GM18951 (cell line): Measurements from ENCODE around the gene RPGRIP1L.

Source experiments
- POLR2A ChIP-seq: IDR thresholded peaks from 4 replicates; pipeline ENCODE4 v1.6.1; 2011; ENCODE audit warnings: mild to moderate bottlenecking; ENCODE audit not compliant: insufficient read length, insufficient read depth; ENCODE audit errors: extremely low read depth
- in situ Hi-C: fragments of 300-500 bp; cut with MboI; formaldehyde crosslinking; loops from one replicate; pipeline ENCODE4 v1.12.0; 2022; ENCODE audit warnings: low sequenced_read_pairs, mixed read lengths, inconsistent platforms; ENCODE audit not compliant: unreplicated experiment

RPGRIP1L gene

DNA sequence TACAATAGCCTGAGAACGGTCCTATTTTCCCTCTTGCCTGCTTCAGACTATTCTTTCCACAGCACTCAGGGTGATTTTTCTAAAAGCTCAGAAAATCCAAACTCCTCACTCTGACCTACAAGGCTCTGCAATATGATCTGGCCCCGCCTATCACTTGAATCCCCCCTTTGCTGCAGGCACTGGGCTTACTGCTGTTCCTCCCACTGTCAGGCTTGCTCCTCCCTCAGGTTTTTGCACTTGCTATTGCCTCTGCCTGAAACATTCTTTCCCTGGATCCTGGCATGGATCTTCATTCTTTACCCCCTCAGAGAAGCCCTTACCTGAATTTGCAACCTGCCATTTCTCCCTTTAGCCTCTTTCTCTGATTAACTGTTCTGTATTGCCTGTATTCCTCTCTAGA lies 52.3 kb downstream of the RPGRIP1L start:
- in situ Hi-C loops: no loop called here
- no peak for TF ChIP-seq POLR2A

DNA sequence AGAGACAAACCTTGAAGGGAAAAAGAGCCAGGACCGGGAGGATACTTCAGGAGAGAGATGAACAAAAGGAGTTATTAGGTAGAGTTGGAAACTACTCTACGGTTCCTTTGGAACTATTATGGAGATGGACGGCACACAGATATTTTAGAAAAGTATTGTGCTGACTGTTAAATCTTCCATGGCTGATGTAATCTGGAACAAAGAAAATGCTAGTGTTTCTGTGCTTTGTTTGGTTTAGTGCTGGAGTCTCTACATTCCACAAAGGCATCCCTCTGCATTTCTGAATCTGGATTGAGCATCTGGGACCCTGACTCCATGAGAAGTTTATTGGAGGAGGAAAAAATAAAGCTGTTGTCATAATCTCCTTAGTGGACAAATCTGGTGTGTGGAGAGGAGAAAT lies 57.2 kb downstream of the RPGRIP1L start:
- TF ChIP-seq POLR2A: no peak

DNA sequence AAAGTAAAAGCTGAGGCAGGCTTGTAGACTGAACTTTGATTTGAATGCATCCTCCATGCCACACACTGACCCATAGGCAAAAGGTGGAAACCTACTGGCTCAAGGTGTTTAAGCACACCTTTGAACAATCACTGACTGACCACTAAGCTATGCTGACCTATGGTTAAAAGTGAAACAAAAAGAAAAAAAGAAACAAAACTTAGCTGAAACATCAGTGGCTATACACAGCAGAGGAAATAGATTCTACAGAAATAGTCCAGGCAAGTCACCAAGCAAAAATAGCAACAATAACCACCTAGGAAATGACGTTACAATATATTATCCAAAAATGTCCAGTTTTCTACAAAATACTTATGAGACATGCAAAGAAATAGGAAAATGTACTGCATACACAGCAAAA lies 60.2 kb downstream of the RPGRIP1L start:
- in situ Hi-C loops: no loop called here
- TF ChIP-seq POLR2A: no peak

More for the DNA sequence above, 57.2 kb downstream of the RPGRIP1L start:
- in situ Hi-C loops: no loop called here

DNA sequence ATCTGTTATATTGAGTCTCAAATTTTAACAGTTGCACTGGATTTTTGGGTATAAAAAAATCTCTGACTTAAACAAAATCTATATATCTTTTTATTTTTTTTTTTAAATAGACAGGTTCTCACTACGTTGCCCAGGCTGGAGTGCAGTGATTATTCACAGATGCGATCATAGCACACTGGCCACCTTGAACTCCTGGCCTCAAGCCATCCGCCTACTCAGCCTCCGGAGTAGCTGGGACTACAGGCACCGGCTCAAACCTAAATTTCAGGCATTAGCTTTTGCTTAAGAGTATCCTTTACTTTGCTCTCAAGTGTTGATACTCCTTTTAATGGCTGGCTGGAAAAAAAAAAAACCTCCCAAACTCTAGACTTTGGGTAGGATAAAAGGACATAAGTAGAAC lies 61.6 kb downstream of the RPGRIP1L start:
- in situ Hi-C loops: no loop called here
- no peak for TF ChIP-seq POLR2A

DNA sequence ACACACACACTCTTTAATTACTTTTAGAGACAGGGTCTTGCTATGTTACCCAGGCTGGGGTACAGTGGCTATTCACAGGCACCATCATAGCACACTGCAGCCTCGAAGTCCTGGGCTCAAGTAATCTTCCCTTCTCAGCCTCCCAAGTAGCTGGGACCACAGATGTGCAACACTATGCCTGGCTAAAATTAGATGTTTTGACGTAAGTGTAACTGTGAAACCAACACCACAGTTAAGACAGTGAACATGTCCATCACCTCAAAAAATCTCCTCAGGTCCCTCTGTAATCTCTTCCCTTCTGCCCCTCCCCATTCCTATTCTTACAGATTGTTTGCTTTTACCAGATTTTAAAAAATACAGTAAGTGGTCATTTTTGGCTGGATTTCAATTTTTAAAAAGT lies 66.7 kb downstream of the RPGRIP1L start:
- in situ Hi-C loops: no loop called here
- no peak for TF ChIP-seq POLR2A

DNA sequence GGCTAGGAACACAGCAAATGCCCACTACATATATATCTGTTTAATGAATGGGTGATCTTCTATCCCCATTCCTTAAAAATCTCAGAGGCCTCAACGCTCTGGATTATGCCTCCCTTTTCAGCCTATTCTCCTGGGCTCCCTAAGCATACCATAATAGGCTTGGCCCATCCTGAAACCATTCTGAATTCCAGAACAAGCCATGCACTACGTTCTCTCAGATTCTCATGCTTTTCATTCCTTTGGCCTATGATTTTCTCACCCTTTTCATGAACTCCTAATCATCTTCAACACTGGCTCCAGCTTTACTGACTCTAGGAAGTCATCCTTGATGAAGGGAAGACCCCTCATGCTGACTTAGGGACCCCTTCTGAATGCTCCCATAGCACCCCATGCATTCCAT lies 71.1 kb downstream of the RPGRIP1L start:
- no peak for TF ChIP-seq POLR2A
- in situ Hi-C loops: no loop called here

DNA sequence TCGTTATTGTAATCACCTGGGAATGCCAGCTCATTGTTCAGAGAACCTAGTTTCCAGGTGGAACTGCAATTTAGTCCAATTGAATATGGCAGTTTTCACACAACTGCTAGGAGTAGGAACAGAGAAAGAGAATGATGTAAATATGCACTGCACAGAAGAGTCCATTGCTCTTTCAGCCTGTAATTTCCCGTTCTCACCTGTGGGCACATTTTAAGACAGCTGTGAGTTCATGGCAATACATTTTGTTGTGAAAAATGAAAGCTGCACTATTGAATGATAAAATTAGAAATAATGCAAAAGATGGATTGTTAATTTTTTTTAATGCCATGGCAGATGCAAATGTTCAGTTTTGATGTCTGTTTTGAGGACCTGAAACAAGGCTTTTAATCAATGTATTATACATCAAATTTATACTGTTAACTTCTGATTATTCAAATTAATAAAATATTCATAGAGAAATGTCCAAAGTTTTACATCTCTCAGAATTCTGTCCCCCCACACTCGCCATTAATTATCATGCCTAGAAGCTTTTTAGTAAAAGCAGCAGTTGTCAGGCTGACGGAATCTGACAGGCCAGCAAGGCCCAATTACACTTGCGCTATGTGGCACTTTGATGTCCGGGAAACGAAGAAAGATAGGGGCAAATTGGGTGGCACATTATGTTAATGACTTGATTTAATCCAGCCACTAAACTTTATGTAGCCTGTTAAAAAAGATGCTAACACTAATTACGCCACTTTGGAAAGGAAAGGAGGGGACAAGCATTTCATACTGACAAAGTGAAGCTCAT lies 72.2 kb downstream of the RPGRIP1L start:
- in situ Hi-C loops: no loop called here

DNA sequence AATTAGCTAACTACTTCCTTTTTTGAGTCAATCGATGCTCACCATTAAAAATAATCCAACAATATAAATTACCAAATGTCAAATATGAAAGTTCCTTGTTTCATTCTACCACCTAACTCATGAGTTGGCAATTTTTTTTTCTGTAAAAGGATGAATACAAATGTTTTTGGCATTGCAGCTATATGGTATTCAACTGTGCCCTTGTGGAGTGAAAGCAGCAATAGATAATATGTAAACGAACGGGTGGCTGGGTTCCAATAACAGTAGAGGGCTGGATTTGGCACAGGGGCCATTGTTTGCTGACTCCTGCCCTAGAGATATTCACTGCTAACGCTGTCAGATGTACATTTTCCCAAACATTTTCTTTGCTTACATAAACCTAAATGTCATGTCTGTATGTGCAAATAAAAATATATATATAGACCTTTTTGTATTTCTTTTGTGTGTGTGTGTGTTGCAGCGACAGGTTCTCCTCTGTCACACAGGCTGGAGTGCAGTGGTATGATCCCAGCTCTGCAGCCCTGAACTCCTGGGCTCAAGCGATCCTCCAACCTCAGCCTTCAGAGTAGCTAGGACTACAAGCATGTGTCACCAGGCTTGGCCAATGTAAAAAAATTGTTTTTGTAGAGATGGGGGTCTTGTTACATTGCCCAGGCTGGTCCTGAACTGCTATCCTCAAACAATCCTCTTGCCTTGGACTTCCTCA lies 73.9 kb downstream of the RPGRIP1L start:
- in situ Hi-C loops: no loop called here
- TF ChIP-seq POLR2A: no peak

More for the DNA sequence above, 72.2 kb downstream of the RPGRIP1L start:
- no peak for TF ChIP-seq POLR2A

DNA sequence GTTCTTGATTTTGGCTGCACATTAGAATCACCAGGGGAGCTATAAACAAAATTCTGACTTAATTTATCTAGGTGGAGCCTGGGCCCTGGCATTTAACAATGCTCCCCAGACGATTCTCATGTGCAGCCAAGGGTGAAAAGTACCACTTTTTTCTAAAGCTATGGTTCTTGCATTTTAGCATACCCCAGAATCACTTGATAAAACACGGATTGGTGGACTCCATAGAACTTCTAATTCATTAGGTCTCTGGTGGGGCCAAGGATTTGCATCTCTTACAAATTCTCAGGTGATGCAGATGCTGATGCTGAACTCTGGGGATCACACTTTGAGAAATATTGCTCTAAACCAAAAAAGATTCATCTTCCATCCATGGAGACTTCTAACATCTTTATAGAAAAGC lies 74.5 kb downstream of the RPGRIP1L start:
- in situ Hi-C loops: no loop called here
- TF ChIP-seq POLR2A: no peak

DNA sequence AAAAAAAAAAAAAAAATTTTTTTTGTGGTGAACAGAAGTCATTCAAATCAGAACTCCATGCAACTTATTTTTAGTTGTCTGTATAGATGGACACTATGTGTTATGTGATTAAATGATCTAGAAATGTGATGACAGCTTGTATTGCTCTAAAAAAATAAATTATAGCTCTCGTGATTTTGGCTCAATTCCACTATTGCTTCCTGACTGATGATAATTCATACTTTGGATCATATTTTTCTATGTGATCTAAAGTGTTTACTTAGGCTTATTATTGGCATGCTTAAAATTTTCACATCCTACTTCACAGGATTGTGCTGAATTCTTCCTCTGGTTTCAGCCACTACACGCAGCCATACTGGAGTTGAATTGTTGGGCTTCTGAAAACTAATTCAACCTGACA lies 76.8 kb downstream of the RPGRIP1L start:
- in situ Hi-C loops: no loop called here
- TF ChIP-seq POLR2A: no peak

DNA sequence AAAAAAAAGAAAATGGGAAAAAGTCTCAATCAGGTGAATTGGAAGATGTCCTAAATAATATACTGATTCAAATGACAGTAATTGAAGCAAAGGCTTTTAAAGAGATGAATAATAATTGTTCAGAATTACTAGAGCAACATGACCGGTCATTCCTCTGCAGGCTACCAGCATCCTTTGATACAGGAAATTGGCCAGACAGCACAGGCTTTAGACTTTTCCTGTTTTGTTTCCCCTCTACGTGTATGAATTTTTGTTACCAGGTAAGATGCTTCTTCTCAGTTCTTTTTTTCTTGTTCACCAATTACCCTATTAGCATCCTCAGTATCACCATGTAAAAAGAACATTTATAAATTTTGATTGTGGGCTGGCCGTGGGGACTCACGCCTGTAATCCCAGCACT lies 77.5 kb downstream of the RPGRIP1L start:
- in situ Hi-C loops: no loop called here
- no peak for TF ChIP-seq POLR2A

DNA sequence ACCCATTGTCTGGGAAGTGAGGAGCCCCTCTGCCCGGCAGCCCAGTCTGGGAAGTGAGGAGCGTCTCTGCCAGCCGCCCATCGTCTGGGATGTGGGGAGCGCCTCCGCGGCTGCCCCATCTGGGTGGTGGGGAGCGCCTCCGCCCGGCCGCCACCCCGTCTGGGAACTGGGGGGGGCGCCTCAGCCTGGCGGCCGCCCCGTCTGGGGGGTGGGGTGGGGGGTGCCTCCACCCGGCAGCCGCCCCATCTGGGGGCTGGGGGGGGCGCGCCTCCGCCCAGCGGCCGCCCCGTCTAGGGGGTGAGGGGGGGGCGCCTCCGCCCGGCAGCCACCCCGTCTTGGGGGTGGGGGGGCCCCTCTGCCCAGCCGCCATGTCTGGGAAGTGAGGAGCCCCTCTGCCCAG lies 78.4 kb downstream of the RPGRIP1L start:
- no peak for TF ChIP-seq POLR2A
- in situ Hi-C loops: no loop called here

DNA sequence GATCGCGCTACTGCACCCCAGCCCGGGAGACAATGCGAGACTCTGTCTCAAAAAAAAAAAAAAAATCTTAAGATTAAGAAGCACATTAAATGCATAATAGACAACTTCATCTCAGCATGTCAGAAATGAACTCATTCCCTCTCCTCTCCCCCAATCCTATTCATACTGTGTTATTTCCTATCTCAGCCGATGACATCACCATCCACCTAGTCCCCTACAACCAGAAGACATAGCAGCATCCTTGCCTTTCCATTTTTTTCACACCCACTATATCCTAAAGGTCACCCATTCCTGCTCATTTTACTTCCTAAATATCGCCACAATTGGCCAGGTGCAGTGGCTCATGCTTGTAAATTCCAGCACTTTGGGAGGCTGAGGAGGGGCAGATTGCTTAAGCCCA lies 81.3 kb downstream of the RPGRIP1L start:
- TF ChIP-seq POLR2A: no peak
- in situ Hi-C loops: no loop called here

DNA sequence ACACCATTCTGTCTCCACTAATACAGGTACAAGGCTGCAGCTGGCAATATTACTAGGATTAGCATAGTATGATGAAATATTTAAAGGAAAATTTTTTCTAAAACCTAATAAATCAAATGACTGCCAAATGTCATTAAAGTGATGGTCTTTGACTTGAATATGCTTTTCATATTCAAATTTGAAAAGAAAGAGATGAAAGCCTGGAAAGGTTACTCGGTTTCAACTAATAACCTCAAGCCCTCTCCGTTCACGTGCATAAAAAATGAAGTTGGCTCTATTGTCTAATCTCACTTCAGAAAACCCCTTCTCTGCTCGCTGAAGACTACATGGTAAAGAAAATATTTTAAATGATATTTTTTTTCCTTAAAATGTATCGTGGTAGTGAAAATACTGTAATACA lies 83.2 kb downstream of the RPGRIP1L start:
- in situ Hi-C loops: no loop called here
- no peak for TF ChIP-seq POLR2A
